Measurements from ENCODE around the gene MYBBP1A.

The MYBBP1A gene

GRCh38 chr17:4506175-4506813, 48.9 kb downstream of the MYBBP1A start:
- DNase-seq (ENCODE audit: low read depth in 2 of 3, low spot score in 2 of 3) = no peak

GRCh38 chr17:4505187-4505586, 50.0 kb downstream of the MYBBP1A start:
- no peak for DNase-seq (ENCODE audit: low read depth in 2 of 3, low spot score in 2 of 3)

GRCh38 chr17:4504188-4504587, 51.0 kb downstream of the MYBBP1A start:
- DNase-seq (ENCODE audit: low read depth in 2 of 3, low spot score in 2 of 3) = no peak

- no peak for DNase-seq (ENCODE audit: low read depth in 2 of 3, low spot score in 2 of 3)
Measured at GRCh38 chr17:4503283-4504025, 51.7 kb downstream of the MYBBP1A start.

GRCh38 chr17:4502466-4503154, 52.6 kb downstream of the MYBBP1A start:
- DNase-seq (ENCODE audit: low read depth in 2 of 3, low spot score in 2 of 3) = no peak

GRCh38 chr17:4501295-4501949, 53.8 kb downstream of the MYBBP1A start:
- DNase-seq (ENCODE audit: low read depth in 2 of 3, low spot score in 2 of 3) = no peak

- DNase-seq (ENCODE audit: low read depth in 2 of 3, low spot score in 2 of 3) = no peak
Measured at GRCh38 chr17:4500191-4500571, 55.0 kb downstream of the MYBBP1A start.

- no peak for DNase-seq (ENCODE audit: low read depth in 2 of 3, low spot score in 2 of 3)
Measured at GRCh38 chr17:4499431-4500190, 55.6 kb downstream of the MYBBP1A start.

GRCh38 chr17:4498461-4499397, 56.5 kb downstream of the MYBBP1A start, which contains the start of gene SPNS2:
TSS of gene SPNS2 (plus strand) at chr17:4498881. CDS start at chr17:4499048, 167 bp downstream.
- peak; percentile 16 to 31 (median 29) for DNase-seq (ENCODE audit: low read depth in 2 of 3, low spot score in 2 of 3)

GRCh38 chr17:4497101-4497824, 57.9 kb downstream of the MYBBP1A start:
- no peak for DNase-seq (ENCODE audit: low read depth in 2 of 3, low spot score in 2 of 3)

- DNase-seq (ENCODE audit: low read depth in 2 of 3, low spot score in 2 of 3) = no peak
Measured at GRCh38 chr17:4492721-4493561, 62.2 kb downstream of the MYBBP1A start.

GRCh38 chr17:4490637-4491061, 64.5 kb downstream of the MYBBP1A start:
- DNase-seq (ENCODE audit: low read depth in 2 of 3, low spot score in 2 of 3) = no peak

GRCh38 chr17:4490109-4490591, 65.0 kb downstream of the MYBBP1A start:
- no peak for DNase-seq (ENCODE audit: low read depth in 2 of 3, low spot score in 2 of 3)

- DNase-seq (ENCODE audit: low read depth in 2 of 3, low spot score in 2 of 3) = no peak
Measured at GRCh38 chr17:4488989-4489595, 66.1 kb downstream of the MYBBP1A start.

Measured in activated CD8-positive, alpha-beta memory T cell treated with anti-CD3 and anti-CD28 coated beads for 48 hours (primary cell).